Loucy (cell line): ENCODE results near the gene DBR1.
A peak's percentile ranks its signal among the peaks of the same experiment; 100 is the strongest.

Source experiments
- H2AFZ ChIP-seq: fragments of 200-600 bp; sonication (generic); 2 replicates; pipeline ENCODE4 v1.6.0; 2016; ENCODE audit warnings: antibody characterized with exemption, mild to moderate bottlenecking, low read length, moderate library complexity
- H3F3A ChIP-seq: fragments of 200-600 bp; 2 replicates; pipeline ENCODE4 v1.6.0; 2016; ENCODE audit warnings: antibody characterized with exemption, low read depth, mild to moderate bottlenecking
- H3K27me3 ChIP-seq: fragments of 200-600 bp; sonication (generic); 2 replicates; pipeline ENCODE4 v1.6.1; 2014; ENCODE audit warnings: low read length, mild to moderate bottlenecking; ENCODE audit not compliant: insufficient read depth, poor library complexity, severe bottlenecking
- H3K36me3 ChIP-seq: fragments of 200-600 bp; sonication (generic); 2 replicates; pipeline ENCODE4 v1.6.1; 2016; ENCODE audit warnings: low read length; ENCODE audit not compliant: insufficient read depth
- H3K4me1 ChIP-seq: fragments of 200-600 bp; sonication (generic); 2 replicates; pipeline ENCODE4 v1.5.1; 2014; ENCODE audit warnings: low read length, mild to moderate bottlenecking; ENCODE audit not compliant: insufficient read depth, poor library complexity, severe bottlenecking
- H3K4me2 ChIP-seq: fragments of 200-600 bp; sonication (generic); 2 replicates; pipeline ENCODE4 v1.6.0; 2014; ENCODE audit warnings: antibody characterized with exemption, low read length, low read depth, mild to moderate bottlenecking; ENCODE audit not compliant: poor library complexity, severe bottlenecking
- H3K4me3 ChIP-seq: fragments of 200-600 bp; sonication (generic); 2 replicates; pipeline ENCODE4 v1.5.1; 2014; ENCODE audit warnings: low read length, mild to moderate bottlenecking, mixed read lengths; ENCODE audit not compliant: poor library complexity, severe bottlenecking
- H3K79me2 ChIP-seq: fragments of 200-600 bp; sonication (generic); 2 replicates; pipeline ENCODE4 v1.6.1; 2014; ENCODE audit warnings: low read length; ENCODE audit not compliant: insufficient read depth
- H3K9ac ChIP-seq: fragments of 200-600 bp; sonication (generic); 2 replicates; pipeline ENCODE4 v1.6.0; 2014; ENCODE audit warnings: mild to moderate bottlenecking, low read depth, low read length, moderate library complexity; ENCODE audit not compliant: poor library complexity, severe bottlenecking
- H3K9me2 ChIP-seq: fragments of 200-600 bp; sonication (generic); replicated peaks from 2 replicates; pipeline ENCODE4 v1.6.1; 2016; ENCODE audit warnings: low read depth, low read length, mixed read lengths
- H3K9me3 ChIP-seq: fragments of 200-600 bp; sonication (generic); 2 replicates; pipeline ENCODE4 v1.6.1; 2014; ENCODE audit warnings: mild to moderate bottlenecking, antibody characterized with exemption, low read length, low read depth; ENCODE audit not compliant: insufficient read depth
- H4K20me1 ChIP-seq: fragments of 200-600 bp; sonication (generic); 2 replicates; pipeline ENCODE4 v1.6.0; 2014; ENCODE audit warnings: antibody characterized with exemption, low read length, mild to moderate bottlenecking; ENCODE audit not compliant: insufficient read depth, poor library complexity, severe bottlenecking
- CTCF ChIP-seq: fragments of 200-600 bp; sonication (generic); conservative IDR thresholded peaks from 2 replicates; pipeline ENCODE4 v1.5.1; 2014; ENCODE audit warnings: mild to moderate bottlenecking, antibody characterized with exemption, low read length
- EZH2phosphoT487 ChIP-seq: fragments of 200-600 bp; IDR thresholded peaks from 2 replicates; pipeline ENCODE4 v1.6.1; 2018; ENCODE audit warnings: antibody characterized with exemption, mild to moderate bottlenecking, moderate library complexity, borderline replicate concordance

The DBR1 gene

DNA sequence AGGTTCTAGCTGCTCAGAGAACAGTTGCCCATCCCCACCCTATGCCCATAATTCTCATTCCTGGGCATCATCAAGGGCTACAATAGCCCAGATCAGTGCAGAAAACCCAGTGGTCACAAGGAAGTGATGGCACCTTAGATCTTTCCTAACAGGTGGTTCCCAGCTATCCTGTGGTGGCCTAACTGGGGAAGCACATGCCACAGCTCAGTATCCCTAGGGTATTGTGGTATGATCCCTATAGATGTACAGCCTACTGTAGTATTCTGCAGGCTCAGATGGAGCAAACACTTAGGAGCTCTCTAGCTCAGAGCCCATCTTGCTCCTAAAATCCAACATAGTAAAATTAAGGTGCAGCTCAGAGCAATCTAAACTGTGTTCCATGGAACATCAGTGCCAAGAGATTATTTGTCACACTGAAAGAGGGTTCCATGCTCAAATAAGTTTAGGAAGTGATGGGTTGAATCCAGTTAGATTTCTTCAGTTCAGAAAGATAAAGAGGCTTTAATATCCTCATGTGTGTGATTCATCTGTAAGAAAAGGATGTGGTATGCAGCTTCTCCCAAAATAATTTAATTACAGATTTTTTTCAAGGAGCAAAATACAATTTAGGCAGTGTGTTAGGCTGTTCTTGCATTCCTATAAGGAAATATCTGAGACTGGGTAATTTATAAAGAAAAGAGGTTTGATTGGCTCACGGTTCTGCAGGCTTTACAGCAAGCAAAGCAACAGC lies 46.9 kb downstream of the DBR1 start:
- Histone ChIP-seq H4K20me1 (no peaks in the 10 kb centered on the region), H3K4me2 (no peak overlapping the region), H3F3A (no peaks in the 10 kb centered on the region), H3K79me2 (no peaks in the 10 kb centered on the region), H3K4me1 (peaks cover 5% of the 10 kb centered on the region), H3K9ac (no peak overlapping the region), H3K36me3 (no peaks in the 10 kb centered on the region), H3K27me3 (no peaks in the 10 kb centered on the region), H3K9me2 (no peaks in the 10 kb centered on the region), H2AFZ (no peak overlapping the region), H3K4me3 (no peak overlapping the region), H3K9me3 (peaks cover 5% of the 10 kb centered on the region; the same call in 1 of the 2 replicates)
- no peak for TF ChIP-seq EZH2phosphoT487
- no peak for TF ChIP-seq CTCF

DNA sequence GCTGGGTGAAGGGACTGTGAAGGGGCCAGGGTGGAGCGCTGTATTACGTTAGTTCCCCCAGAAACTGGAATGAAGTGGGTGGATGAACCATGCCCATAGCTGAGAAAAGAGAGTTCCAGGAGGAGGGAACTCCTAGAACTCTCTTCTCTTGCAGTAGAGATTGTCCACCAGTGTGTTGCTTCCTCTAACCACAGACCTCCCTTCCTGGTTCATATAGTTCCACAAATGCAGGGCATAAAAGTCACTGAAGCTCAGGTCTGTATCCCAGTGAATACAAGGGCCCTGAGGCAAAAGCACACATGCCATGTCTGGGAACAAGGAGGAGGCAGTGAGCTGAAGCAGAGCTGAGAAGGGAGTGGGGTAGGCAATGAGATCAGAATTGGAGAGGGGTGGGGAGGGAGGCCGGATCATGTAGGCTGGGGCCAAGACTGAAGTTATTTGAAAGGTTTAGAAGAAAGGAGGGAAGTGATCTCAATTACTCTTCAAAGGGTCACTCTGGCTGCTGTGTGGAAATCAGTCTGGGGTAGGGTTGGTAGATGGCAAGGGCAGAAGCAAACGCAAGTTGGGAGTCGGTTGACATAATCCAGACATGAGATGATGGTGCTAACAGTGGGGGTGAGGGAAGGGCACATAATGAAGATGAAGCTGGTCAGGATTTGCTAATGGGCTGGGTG lies 49.0 kb downstream of the DBR1 start:
- Histone ChIP-seq H3K27me3 (no peaks in the 10 kb centered on the region), H2AFZ (peak overlapping the region; percentile 61), H3K4me1 (peaks cover 5% of the 10 kb centered on the region), H3F3A (no peaks in the 10 kb centered on the region), H3K36me3 (no peaks in the 10 kb centered on the region), H3K9me3 (peaks cover 5% of the 10 kb centered on the region; the same call in 1 of the 2 replicates), H3K79me2 (no peaks in the 10 kb centered on the region), H3K4me2 (no peak overlapping the region), H4K20me1 (no peaks in the 10 kb centered on the region), H3K9ac (no peak overlapping the region), H3K4me3 (no peak overlapping the region), H3K9me2 (no peaks in the 10 kb centered on the region)
- TF ChIP-seq EZH2phosphoT487 (no peak), CTCF (no peak)

- Histone ChIP-seq H4K20me1 (no peaks in the 10 kb centered on the region), H3K9me2 (no peaks in the 10 kb centered on the region), H3K9ac (no peak overlapping the region), H3K79me2 (no peaks in the 10 kb centered on the region), H3K4me1 (peaks cover 5% of the 10 kb centered on the region), H2AFZ (no peak overlapping the region), H3F3A (no peaks in the 10 kb centered on the region), H3K4me3 (no peak overlapping the region), H3K27me3 (no peaks in the 10 kb centered on the region), H3K9me3 (peaks cover 5% of the 10 kb centered on the region; the same call in 1 of the 2 replicates), H3K36me3 (no peaks in the 10 kb centered on the region), H3K4me2 (no peak overlapping the region)
- TF ChIP-seq EZH2phosphoT487 (no peak), CTCF (no peak)
Observed at GRCh38 chr3:138124706-138125355, 49.9 kb downstream of the DBR1 start.
